Effector CD8-positive, alpha-beta T cell (primary cell): ENCODE data around the gene PTH1R.

ENCODE experiments used
- DNase-seq: peaks from one replicate; lab custom pipeline; 2025; lab: John Stamatoyannopoulos, UW

Gene PTH1R

DNA sequence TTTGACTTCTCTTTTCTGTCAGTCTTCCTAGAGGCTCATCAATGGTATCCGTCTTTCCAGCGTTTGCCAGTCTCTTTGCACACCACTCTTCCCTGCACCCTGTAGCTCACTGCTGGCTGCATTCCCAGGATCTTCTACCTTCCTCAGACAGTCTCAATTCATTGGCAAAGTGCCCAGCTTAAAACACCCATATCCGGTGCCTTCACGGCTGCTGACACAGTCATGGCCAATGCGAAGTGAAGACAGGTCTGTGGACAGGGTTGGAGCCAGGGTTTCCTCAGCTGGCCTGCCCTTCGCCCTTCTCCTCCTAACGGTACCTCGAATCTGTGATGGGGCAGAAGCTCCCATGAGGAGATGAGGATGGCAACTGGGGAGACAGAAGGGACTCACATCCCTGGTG lies 36.1 kb downstream of the PTH1R start:
- DNase-seq: no peak

GRCh38 chr3:46914849-46915248 lies 37.3 kb downstream of the PTH1R start:
- no peak for DNase-seq

DNA sequence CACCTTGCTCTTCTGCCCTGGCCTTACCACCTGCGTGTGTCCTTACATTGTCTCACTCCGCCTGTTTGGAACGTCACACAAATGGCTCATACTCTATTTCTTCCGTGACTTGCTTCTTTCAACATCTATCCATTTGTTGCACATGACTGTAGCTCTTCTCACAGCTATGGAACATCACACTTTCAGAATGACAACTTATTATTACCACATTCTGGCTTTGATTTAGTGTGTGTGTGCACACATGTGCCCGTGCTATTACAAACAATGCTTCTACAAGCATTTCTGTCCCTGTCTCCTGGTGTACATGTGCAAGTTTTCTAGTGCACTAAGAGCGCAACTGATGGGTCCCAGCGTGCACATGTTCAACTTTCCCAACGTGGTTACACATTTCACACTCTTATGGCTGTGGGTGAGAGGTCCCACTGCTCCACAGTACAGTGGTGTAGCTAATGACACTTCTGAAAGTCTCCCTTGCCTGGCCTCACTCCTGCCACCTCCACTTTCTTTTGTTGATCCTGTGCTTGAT lies 37.8 kb downstream of the PTH1R start:
- DNase-seq: no peak

DNA sequence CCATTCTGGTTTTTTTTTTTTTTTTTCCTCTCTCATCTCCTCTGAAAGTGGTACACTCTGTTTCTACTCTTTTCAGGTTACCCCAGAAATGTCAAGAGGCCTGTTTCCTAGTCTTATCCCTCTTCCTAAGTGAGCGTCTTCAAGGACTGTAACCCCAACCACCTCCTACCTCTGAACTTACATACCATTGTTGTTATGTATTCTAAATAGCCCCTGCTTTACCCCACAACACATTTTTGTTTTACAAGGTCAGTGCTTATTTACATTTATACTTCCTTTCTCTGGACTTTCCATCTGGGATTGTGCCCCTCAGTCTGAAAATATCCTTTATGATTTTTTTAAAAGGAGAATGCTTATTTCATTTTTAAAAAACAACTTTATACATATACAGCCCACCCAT lies 38.8 kb downstream of the PTH1R start:
- no peak for DNase-seq

DNA sequence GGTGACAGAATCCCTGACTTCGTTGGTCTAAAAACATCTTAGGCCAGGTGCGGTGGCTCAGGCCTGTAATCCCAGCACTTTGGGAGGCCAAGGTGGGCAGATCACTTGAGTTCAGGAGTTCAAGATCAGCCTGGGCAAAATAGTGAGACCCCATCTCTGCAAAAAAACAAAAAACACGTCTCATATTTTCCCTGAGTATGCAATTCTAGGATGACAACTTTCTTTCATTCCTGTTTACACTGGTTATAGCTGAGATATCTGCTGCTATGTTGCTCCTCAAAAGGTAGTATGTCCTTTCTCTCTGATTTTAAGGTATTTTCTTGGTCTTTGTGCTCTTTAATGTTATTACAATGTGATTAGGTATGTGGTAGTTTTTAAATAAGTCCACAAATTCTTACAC lies 39.3 kb downstream of the PTH1R start:
- no peak for DNase-seq

- DNase-seq: no peak
These were observed 39.7 kb downstream of the PTH1R start for GRCh38 chr3:46917257-46917656.

DNA sequence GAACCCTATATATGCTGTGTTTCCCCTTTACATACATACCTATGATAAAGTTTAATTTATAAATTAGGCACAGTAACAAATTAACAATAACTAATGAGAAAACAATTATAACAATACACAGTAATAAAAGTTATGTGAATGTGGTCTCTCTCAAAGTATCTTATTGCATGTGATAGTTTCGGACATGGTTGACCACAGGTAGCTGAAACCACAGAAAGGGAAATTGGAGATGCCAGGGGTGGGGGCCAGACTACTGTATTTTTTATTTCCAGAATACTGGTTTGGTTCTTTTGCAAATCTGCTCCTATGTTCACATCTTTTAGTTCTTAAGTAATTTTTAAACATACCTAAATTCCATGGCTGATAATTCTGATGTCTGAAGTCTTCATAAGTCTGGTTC lies 40.7 kb downstream of the PTH1R start:
- no peak for DNase-seq

GRCh38 chr3:46918634-46919033 lies 41.1 kb downstream of the PTH1R start:
- DNase-seq: no peak

- no peak for DNase-seq
These were observed 43.5 kb downstream of the PTH1R start for GRCh38 chr3:46921041-46921440.

GRCh38 chr3:46921871-46922271 lies 44.4 kb downstream of the PTH1R start:
- no peak for DNase-seq

DNA sequence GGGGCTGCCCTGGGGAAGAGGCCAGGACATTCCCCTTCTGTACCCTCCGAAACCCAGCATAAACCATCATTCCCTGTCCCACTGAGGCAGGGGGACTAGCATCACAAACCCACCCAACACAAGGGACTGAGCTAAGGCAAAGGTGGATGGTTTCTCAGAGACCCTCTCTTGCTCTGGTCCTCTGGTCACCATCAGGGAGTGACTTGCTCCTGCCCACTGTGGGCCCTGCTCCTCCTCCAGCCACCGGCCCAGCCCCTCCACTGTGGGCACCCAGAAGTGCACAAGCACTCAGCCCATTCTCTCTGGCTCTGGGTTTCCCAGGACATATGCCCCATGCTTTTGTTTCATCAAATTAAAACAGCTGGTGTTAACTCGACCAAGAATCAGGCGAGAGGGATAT lies 44.9 kb downstream of the PTH1R start:
- no peak for DNase-seq

DNA sequence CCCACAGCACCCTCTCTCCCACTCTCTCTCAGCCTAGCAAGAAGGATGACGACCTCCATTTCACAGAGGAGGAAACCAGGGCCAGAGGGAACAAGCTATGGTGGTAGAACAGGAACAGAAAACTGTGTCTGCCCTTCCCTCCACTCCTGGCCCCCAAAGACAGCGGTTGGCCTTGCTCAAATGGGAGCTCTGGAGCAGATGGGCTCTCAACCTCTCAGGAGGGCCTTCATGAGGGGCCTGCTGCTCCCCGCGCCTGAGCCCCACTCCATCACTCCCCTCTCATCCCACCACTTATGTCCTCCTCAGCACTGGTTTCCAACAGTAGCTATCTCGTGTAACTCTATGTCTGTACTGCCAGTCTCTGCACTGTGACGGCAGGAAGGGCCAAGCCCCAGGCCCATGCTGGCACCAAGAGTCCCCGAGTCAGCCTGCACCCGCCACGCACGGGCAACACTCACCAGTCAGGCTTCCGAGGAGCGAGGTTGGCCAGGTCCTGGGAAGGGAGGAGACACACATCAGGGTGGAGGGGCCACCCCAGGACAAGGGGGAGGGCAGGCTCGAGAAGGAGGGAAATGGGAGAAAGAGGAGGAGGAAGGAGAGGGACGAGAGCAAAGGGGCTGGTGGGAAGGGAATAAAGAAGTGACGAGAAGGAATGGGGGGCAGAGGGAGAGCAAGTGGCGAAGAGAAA lies 45.5 kb downstream of the PTH1R start:
- no peak for DNase-seq

DNA sequence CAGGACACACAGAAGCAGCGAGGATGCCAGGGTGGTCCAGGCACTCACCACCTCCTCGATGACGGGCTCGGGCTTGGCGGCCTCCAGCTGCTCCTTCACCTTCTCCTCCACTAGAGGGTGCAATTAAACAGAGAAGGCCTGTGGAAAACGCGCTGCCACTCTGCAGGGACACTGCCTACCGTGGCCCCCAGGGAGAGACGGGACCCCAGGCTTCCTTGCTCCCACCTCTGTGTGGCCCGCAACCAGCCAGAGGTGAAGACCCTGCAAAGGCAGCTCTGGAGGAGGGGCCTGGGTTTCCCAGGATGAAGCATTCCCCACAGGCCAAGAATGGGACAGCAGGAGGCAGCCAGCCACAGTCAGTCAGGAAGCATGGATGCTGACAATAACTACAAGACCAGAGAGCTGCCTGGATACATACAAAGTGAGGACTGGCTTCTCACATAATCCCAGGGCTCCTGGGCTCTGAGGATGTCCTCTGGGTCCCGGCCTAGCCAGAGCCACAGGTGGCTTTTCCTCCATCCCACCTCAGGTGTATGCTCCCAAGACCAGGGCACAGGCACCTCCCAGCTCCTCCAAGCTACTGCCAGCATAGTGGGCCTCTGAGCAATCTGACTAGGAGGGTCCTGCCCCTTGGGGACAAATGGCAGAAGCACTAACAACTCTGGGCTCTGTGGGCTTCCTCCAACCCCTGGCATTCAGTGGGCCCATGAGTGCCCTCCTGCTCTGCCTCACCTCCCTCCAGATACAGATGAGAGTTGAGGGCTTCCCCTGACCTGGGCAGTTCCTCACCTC lies 46.2 kb downstream of the PTH1R start:
- peak; percentile 7 for DNase-seq

DNA sequence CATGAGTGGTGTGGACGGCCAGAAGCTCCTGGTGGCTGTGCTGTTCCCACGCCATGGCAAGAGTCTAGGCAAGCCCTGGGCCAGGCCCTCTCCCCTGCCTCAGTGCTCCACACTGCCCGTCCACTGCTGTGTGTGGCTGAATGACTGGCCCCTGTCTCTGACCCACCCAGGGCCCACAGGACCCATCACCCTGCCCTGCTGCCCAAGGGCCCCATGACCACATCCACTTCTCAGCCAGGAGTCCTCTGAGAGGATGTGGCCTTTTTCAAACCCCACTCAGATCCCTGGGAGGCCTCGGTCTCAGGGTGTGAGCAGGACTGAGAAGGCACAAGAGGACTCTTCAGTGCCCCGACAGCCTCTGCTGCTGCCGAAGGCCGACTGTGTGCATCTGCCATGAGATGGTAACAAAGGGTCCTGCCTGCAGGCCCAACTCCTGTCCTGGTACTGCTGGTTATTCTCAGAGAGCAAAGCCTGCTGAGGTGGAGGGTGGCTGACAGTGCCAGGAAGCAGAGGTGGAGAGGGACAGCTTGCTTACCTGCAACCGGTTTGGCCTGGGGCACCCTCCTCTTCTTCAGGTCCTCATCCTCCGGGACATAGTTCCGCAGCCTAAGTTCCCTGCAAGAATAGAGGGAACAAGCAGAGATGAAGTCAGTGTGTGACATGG lies 47.5 kb downstream of the PTH1R start:
- no peak for DNase-seq

GRCh38 chr3:46925585-46925934 lies 48.0 kb downstream of the PTH1R start:
- DNase-seq: no peak

- no peak for DNase-seq
These were observed 48.5 kb downstream of the PTH1R start for GRCh38 chr3:46926039-46926438.

GRCh38 chr3:46926447-46926846 lies 48.9 kb downstream of the PTH1R start:
- DNase-seq: no peak

GRCh38 chr3:46926871-46927717 lies 49.6 kb downstream of the PTH1R start:
- no peak for DNase-seq

DNA sequence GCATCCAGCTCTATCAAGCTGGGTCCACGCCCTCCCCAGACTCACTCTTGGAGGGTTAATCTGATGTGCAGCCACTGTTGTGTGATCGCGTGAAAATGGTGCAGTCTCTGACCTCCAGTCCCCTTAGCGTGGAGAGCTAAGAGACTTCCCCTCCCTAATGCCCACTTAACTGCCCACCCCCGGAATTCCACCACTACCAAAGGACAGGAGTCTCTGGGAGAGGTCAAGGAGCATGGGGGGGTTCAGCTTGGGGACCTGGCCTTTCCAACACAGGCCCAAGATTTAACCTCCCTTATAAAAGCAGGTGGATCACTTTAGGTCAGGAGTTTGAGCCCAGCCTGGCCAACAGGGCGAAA lies 50.2 kb downstream of the PTH1R start:
- DNase-seq: no peak

- DNase-seq: no peak
These were observed 50.8 kb downstream of the PTH1R start for GRCh38 chr3:46928282-46928681.

DNA sequence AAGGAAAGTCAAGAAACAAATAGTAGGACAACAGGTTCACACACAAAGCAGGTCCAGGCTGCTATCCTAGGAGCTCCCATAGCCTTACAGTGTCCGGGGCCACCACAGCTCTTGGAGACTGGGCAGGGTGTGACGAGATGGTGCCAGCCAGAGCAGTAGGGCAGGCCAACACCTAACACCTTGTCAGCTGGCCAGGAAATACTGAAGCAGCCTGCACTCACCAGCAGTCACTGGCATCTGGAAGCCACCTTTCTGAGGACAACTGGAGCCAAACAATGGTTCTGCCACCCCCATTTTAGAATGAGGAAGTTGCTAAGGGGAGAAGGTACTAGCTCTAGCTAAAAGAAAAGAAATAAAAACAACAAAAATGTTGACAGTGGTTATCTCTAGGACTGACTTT lies 51.8 kb downstream of the PTH1R start:
- no peak for DNase-seq
